ENCODE measurements around the gene ZNF668. TPM values are rescaled to one million over a fixed set of nuclear protein-coding genes. Genes with fewer than 3 reads are reported as not detected.

ZNF668 gene
- total RNA-seq, 6 experiments from 2014 or later: 2.0 to 4.6 (median 3.5) TPM

- peaks cover 0 to 69% (median 22%) of the 10 kb centered on the region in 4 donors for H3K4me1 ChIP-seq
- ATAC-seq (peak in 1 of 4 donors; percentile 0), DNase-seq (no peak)
Observed at GRCh38 chr16:31112711-31113110, 38.7 kb upstream of the ZNF668 start.

GRCh38 chr16:31111881-31112466 is 37.9 kb upstream of the ZNF668 start:
- Histone ChIP-seq H3K4me3 (no peak overlapping the region), H3K36me3 (peaks cover 0 to 14% (median 1%) of the 10 kb centered on the region in 4 donors), H3K27me3 (no peaks in the 10 kb centered on the region), H3K4me1 (peaks cover 0 to 69% (median 22%) of the 10 kb centered on the region in 4 donors), H3K9me3 (no peaks in the 10 kb centered on the region), H3K27ac (peak overlapping the region in 2 of 3 donors; percentile 62 to 74)
- no peak for TF ChIP-seq CTCF (IDR thresholded peaks at IDR 0.05)
- TF ChIP-seq POLR2A (IDR thresholded peaks at IDR 0.05): no peak
- no peak for ATAC-seq
- intact Hi-C loops (cut with DNase I): no loop called here
- DNase-seq: no peak
- 100% methylated on average over 2 of the region's 23 CpGs for WGBS (ENCODE audit: insufficient coverage, low coverage, low lambda C conversion rate, missing lambda C conversion rate)

More at GRCh38 chr16:31112711-31113110, 38.7 kb upstream of the ZNF668 start:
- Histone ChIP-seq H3K4me3 (no peak overlapping the region), H3K9me3 (no peaks in the 10 kb centered on the region), H3K27me3 (no peaks in the 10 kb centered on the region), H3K27ac (peak overlapping the region; percentile 62 to 74 (median 70)), H3K36me3 (peaks cover 0 to 14% (median 1%) of the 10 kb centered on the region in 4 donors)
- TF ChIP-seq POLR2A (IDR thresholded peaks at IDR 0.05) (no peak), CTCF (IDR thresholded peaks at IDR 0.05) (no peak)
- intact Hi-C loops (cut with DNase I): no loop called here
- 43% methylated on average over 2 of the region's 2 CpGs for WGBS (ENCODE audit: insufficient coverage, low coverage, low lambda C conversion rate, missing lambda C conversion rate)

GRCh38 chr16:31110106-31111034 is 36.3 kb upstream of the ZNF668 start:
- peak; percentile 51 to 77 (median 68) for DNase-seq
- TF ChIP-seq POLR2A (IDR thresholded peaks at IDR 0.05): no peak
- no peak for TF ChIP-seq CTCF (IDR thresholded peaks at IDR 0.05)
- no peaks in the 10 kb centered on the region for H3K9me3 ChIP-seq
- intact Hi-C loops (cut with DNase I): no loop called here
- H3K4me1 ChIP-seq: peaks cover 0 to 69% (median 25%) of the 10 kb centered on the region in 4 donors
- H3K36me3 ChIP-seq: peaks cover 0 to 14% (median 1%) of the 10 kb centered on the region in 4 donors
- no peaks in the 10 kb centered on the region for H3K27me3 ChIP-seq
- peak overlapping the region in 1 of 3 donors; percentile 74 for H3K27ac ChIP-seq
- WGBS (ENCODE audit: insufficient coverage, low coverage, low lambda C conversion rate, missing lambda C conversion rate): 70% methylated on average over 7 of the region's 26 CpGs
- ATAC-seq: peak in 2 of 4 donors; percentile 29 to 47
- H3K4me3 ChIP-seq: no peak overlapping the region

- no peak for TF ChIP-seq POLR2A (IDR thresholded peaks at IDR 0.05)
- TF ChIP-seq CTCF (IDR thresholded peaks at IDR 0.05): no peak
- Histone ChIP-seq H3K4me3 (no peak overlapping the region), H3K27ac (peak overlapping the region in 1 of 3 donors; percentile 74), H3K9me3 (no peaks in the 10 kb centered on the region), H3K27me3 (no peaks in the 10 kb centered on the region), H3K36me3 (peaks cover 0 to 14% (median 1%) of the 10 kb centered on the region in 4 donors), H3K4me1 (peaks cover 0 to 65% (median 23%) of the 10 kb centered on the region in 4 donors)
- intact Hi-C loops (cut with DNase I): no loop called here
- 76% methylated on average over 5 of the region's 12 CpGs for WGBS (ENCODE audit: insufficient coverage, low coverage, low lambda C conversion rate, missing lambda C conversion rate)
- ATAC-seq (no peak), DNase-seq (no peak)
Observed at GRCh38 chr16:31109622-31110021, 35.6 kb upstream of the ZNF668 start.
